ENCODE data around the gene UBE2Q2. TPM values are rescaled to one million over a fixed set of nuclear protein-coding genes. Genes with fewer than 3 reads are reported as not detected.

Gene UBE2Q2
- total and polyA plus RNA-seq, 2 of the 4 experiments (the other 2 are of a cell fraction) = 18.0 to 28.9 TPM

GRCh38 chr15:75828429-75828828, 14.8 kb upstream of the UBE2Q2 start:
- intact Hi-C loops (cut with micrococcal nuclease) = no loop called here
- Histone ChIP-seq H3K36me3 (ENCODE audit: control insufficient read depth, insufficient read depth, low read length) (no peaks in the 10 kb centered on the region), H3K4me2 (ENCODE audit: low read depth, low read length) (no peak overlapping the region), H3K27me3 (ENCODE audit: control insufficient read depth, insufficient read depth, low read length) (peaks cover 8% of the 10 kb centered on the region), H2BK120ac (ENCODE audit: low read depth, low read length) (no peak overlapping the region), H2BK20ac (ENCODE audit: low read depth, low read length) (no peak overlapping the region), H4K91ac (ENCODE audit: insufficient read depth, low read depth, low read length) (no peak overlapping the region), H4K20me1 (ENCODE audit: insufficient read depth, low read length) (no peaks in the 10 kb centered on the region), H3K79me1 (ENCODE audit: low read depth in 1 of 2, low read length in 2 of 2) (no peaks in the 10 kb centered on the region), H2BK5ac (ENCODE audit: low read depth, low read length, poor library complexity, severe bottlenecking) (no peak overlapping the region), H4K5ac (ENCODE audit: low read depth, low read length) (no peak overlapping the region), H3K56ac (ENCODE audit: extremely low read depth, insufficient read depth, low read length) (no peak overlapping the region), H3K18ac (ENCODE audit: low read depth, low read length) (no peak overlapping the region), H3K4me3 (ENCODE audit: insufficient read depth, low read depth, low read length) (no peak overlapping the region), H3K4ac (ENCODE audit: low read depth, low read length) (no peak overlapping the region), H3K27ac (ENCODE audit: insufficient read depth, low read length) (no peak overlapping the region), H2AK9ac (replicated peaks; ENCODE audit: low read depth, low read length, poor library complexity) (no peak overlapping the region), H3K9me1 (ENCODE audit: insufficient read depth, low read length) (0 out of 2 replicates have a peak, but pooled peaks cover 3% of the 10 kb centered on the region), H3K23ac (ENCODE audit: low read depth, low read length) (no peak overlapping the region), H2AK5ac (ENCODE audit: low read depth, low read length) (no peak overlapping the region), H2AFZ (replicated peaks; ENCODE audit: low read length, poor library complexity) (no peak overlapping the region), H3K9me3 (ENCODE audit: control insufficient read depth, insufficient read depth, low read length) (no peaks in the 10 kb centered on the region), H3K9ac (ENCODE audit: low read depth, low read length) (no peak overlapping the region), H2BK15ac (ENCODE audit: low read depth, low read length) (no peak overlapping the region), H3K4me1 (ENCODE audit: control insufficient read depth, insufficient read depth, low read length) (no peaks in the 10 kb centered on the region), H3K14ac (replicated peaks; ENCODE audit: low read depth, low read length) (no peak overlapping the region), H4K8ac (ENCODE audit: low read depth in 2 of 2, low read length in 2 of 2) (no peak overlapping the region)
- WGBS, 2 experiments (ENCODE audit: extremely low coverage in 2 of 2, insufficient read length in 1 of 2) = no CpG with 5 or more reads among the region's 9 CpGs
- ChIA-PET CTCF (no interaction called here), POLR2A (ENCODE audit: unreplicated experiment) (no interaction called here)
- in situ Hi-C loops (cut with MboI; ENCODE audit: low sequenced_read_pairs) = no loop called here
- no peak for ATAC-seq (ENCODE audit: low read depth)
- no TSS peak for BruUV-seq (replicated peaks)
- no peak for DNase-seq
- dilution Hi-C loops (cut with HindIII; ENCODE audit: low sequenced_read_pairs, unreplicated experiment) = no loop called here
- no peak for TF ChIP-seq CTCF (conservative IDR thresholded peaks at IDR 0.05; ENCODE audit: low read depth, low read length)
- no peak for TF ChIP-seq FOS (IDR thresholded peaks at IDR 0.05; ENCODE audit: low read depth, low read length)
- TF ChIP-seq POLR2A (IDR thresholded peaks at IDR 0.05; ENCODE audit: low read depth, low read length) = no peak
- no peak for TF ChIP-seq CEBPB (IDR thresholded peaks at IDR 0.05; ENCODE audit: low read depth, low read length)
- TF ChIP-seq ELK1 (IDR thresholded peaks at IDR 0.05; ENCODE audit: borderline replicate concordance, low read depth, low read length) = no peak
- no peak for TF ChIP-seq MAFK (IDR thresholded peaks at IDR 0.05; ENCODE audit: low read depth, low read length)
- TF ChIP-seq RFX5 (IDR thresholded peaks at IDR 0.05; ENCODE audit: low read depth, low read length) = no peak
- TF ChIP-seq RAD21 (IDR thresholded peaks at IDR 0.05; ENCODE audit: low read length) = no peak
- TF ChIP-seq RCOR1 (IDR thresholded peaks at IDR 0.05; ENCODE audit: insufficient replicate concordance, low read length) = no peak
- no peak for TF ChIP-seq MAZ (IDR thresholded peaks at IDR 0.05; ENCODE audit: borderline replicate concordance, low read depth, low read length)
